ENCODE data around the gene ZNF600.
A peak's percentile ranks its signal among the peaks of the same experiment; 100 is the strongest.

DNA sequence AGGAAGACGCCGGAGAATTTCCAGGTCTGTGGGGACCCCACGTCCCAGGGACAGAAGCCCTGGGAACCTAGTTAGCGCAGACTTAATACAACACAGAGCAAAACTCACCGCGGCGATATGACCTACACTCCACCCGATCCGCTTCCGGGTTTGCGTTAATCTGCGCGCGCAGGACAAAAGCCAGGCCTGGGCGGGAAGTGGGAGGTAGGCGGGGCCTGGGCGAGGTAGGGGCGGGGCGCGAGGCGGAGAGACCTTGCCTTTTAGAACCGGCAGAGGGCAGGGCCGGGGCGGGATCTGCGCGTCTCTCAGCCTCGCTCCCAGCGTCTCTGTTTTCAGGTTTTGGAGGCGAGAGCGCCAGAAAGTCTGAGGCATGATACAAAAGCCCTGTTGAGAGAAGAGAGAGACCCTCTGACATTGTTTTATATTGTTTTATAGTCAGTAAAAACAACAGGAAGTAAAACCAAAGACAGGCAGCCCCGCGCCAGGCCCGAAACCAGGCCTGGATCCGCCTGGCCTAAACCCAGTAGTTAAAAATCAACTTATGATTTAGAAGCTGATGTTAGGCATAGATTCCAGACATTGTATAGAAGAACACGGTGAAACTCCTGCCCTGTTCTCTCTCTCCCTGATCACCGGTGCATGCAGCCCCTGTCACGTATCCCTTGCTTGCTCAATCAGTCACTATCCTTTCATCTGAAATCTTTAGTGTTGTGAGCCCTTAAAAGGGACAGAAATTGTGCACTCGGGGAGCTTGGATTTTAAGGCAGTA, 51.5 kb downstream of the ZNF600 start, which contains the start of gene ZNF611:
- TF ChIP-seq, protein P1, sequence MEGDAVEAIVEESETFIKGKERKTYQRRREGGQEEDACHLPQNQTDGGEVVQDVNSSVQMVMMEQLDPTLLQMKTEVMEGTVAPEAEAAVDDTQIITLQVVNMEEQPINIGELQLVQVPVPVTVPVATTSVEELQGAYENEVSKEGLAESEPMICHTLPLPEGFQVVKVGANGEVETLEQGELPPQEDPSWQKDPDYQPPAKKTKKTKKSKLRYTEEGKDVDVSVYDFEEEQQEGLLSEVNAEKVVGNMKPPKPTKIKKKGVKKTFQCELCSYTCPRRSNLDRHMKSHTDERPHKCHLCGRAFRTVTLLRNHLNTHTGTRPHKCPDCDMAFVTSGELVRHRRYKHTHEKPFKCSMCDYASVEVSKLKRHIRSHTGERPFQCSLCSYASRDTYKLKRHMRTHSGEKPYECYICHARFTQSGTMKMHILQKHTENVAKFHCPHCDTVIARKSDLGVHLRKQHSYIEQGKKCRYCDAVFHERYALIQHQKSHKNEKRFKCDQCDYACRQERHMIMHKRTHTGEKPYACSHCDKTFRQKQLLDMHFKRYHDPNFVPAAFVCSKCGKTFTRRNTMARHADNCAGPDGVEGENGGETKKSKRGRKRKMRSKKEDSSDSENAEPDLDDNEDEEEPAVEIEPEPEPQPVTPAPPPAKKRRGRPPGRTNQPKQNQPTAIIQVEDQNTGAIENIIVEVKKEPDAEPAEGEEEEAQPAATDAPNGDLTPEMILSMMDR (IDR thresholded peaks at IDR 0.05): peak in 2 of 3 experiments; percentile 36 to 88
- peak in 1 of 2 donors; percentile 61 for TF ChIP-seq POLR2A (IDR thresholded peaks at IDR 0.05)
